SK-N-SH treated with all-trans-retinoic acid at 6 μM for 48 hours (cell line): ENCODE data around the gene HERC6.

Experiments
- ATAC-seq: fragments of 200-7000 bp; cut with Tn5 transposase; 3 replicates; pipeline ENCODE4 v1.9.1; 2020; ENCODE audit warnings: mild to moderate bottlenecking, moderate library complexity
- ARNTL ChIP-seq: fragments of 450-650 bp; formaldehyde crosslinking; IDR thresholded peaks from 2 replicates; pipeline ENCODE4 v1.5.0; 2020; ENCODE audit warnings: low read depth, mild to moderate bottlenecking, moderate library complexity, borderline replicate concordance
- BACH2 ChIP-seq: fragments of 250-450 bp; sonication (Bioruptor Pico); IDR thresholded peaks from 2 replicates; pipeline ENCODE4 v1.9.0; 2021; ENCODE audit warnings: mild to moderate bottlenecking, borderline replicate concordance
- CSDC2 ChIP-seq: fragments of 250-450 bp; sonication (Bioruptor Pico); IDR thresholded peaks from 2 replicates; pipeline ENCODE4 v1.5.0; 2020; ENCODE audit warnings: mild to moderate bottlenecking, moderate library complexity
- ESRRG ChIP-seq: fragments of 250-450 bp; sonication (Bioruptor Pico); IDR thresholded peaks from 2 replicates; pipeline ENCODE4 v1.6.1; 2021; ENCODE audit warnings: mild to moderate bottlenecking
- GLIS3 ChIP-seq: fragments of 250-450 bp; sonication (Bioruptor Pico); IDR thresholded peaks from 2 replicates; pipeline ENCODE4 v1.5.0; 2020; ENCODE audit warnings: mild to moderate bottlenecking, moderate library complexity
- OSR1 ChIP-seq: fragments of 250-450 bp; sonication (Bioruptor Pico); IDR thresholded peaks from 2 replicates; pipeline ENCODE4 v1.8.0; 2022; ENCODE audit warnings: moderate library complexity, mild to moderate bottlenecking, inconsistent platforms
- SNAI2 ChIP-seq: fragments of 250-450 bp; sonication (Bioruptor Pico); IDR thresholded peaks from 2 replicates; pipeline ENCODE4 v1.5.0; 2020; ENCODE audit warnings: mild to moderate bottlenecking, moderate library complexity
- TCF4 ChIP-seq: fragments of 250-450 bp; sonication (Bioruptor Pico); IDR thresholded peaks from 2 replicates; pipeline ENCODE4 v1.8.0; 2021; ENCODE audit warnings: mild to moderate bottlenecking, moderate library complexity, borderline replicate concordance
- TOX ChIP-seq: fragments of 250-450 bp; sonication (Bioruptor Pico); IDR thresholded peaks from 2 replicates; pipeline ENCODE4 v1.8.0; 2021; ENCODE audit warnings: mild to moderate bottlenecking, moderate library complexity, borderline replicate concordance
- ZC3H10 ChIP-seq: fragments of 250-450 bp; sonication (Bioruptor Pico); IDR thresholded peaks from 2 replicates; pipeline ENCODE4 v1.5.1; 2021; ENCODE audit warnings: mild to moderate bottlenecking, moderate library complexity
- ZFP3 ChIP-seq: fragments of 250-450 bp; sonication (Bioruptor Pico); IDR thresholded peaks from 2 replicates; pipeline ENCODE4 v1.5.0; 2020; ENCODE audit warnings: mild to moderate bottlenecking, moderate library complexity
- ZFP30 ChIP-seq: fragments of 450-650 bp; formaldehyde crosslinking; IDR thresholded peaks from 2 replicates; pipeline ENCODE4 v1.5.0; 2022; ENCODE audit warnings: mild to moderate bottlenecking, moderate library complexity
- ZNF565 ChIP-seq: fragments of 450-650 bp; formaldehyde crosslinking; conservative IDR thresholded peaks from 2 replicates; pipeline ENCODE4 v1.5.0; 2020; ENCODE audit warnings: low read depth, mild to moderate bottlenecking, moderate library complexity
- ZNF70 ChIP-seq: fragments of 450-650 bp; formaldehyde crosslinking; IDR thresholded peaks from 2 replicates; pipeline ENCODE4 v1.5.0; 2020; ENCODE audit warnings: mild to moderate bottlenecking, moderate library complexity
- ZNF8 ChIP-seq: fragments of 450-650 bp; formaldehyde crosslinking; IDR thresholded peaks from 2 replicates; pipeline ENCODE4 v1.5.0; 2020; ENCODE audit warnings: mild to moderate bottlenecking, moderate library complexity
- TF ChIP-seq, protein P1 (sequence below): fragments of 250-450 bp; sonication (Bioruptor Pico); IDR thresholded peaks from 2 replicates; pipeline ENCODE4 v1.5.1; 2021; ENCODE audit warnings: mild to moderate bottlenecking, moderate library complexity
- TF ChIP-seq, protein P2 (sequence below): fragments of 250-450 bp; sonication (Bioruptor Pico); IDR thresholded peaks from 2 replicates; pipeline ENCODE4 v1.8.0; 2021; ENCODE audit warnings: low read depth, mild to moderate bottlenecking, moderate library complexity, borderline replicate concordance
- TF ChIP-seq, protein P3 (sequence below): fragments of 250-450 bp; sonication (Bioruptor Pico); IDR thresholded peaks from 2 replicates; pipeline ENCODE4 v1.5.1; 2020; ENCODE audit warnings: low read depth, mild to moderate bottlenecking, moderate library complexity
- TF ChIP-seq, protein P4 (sequence below): fragments of 250-450 bp; sonication (Bioruptor Pico); IDR thresholded peaks from 2 replicates; pipeline ENCODE4 v1.5.0; 2020; ENCODE audit warnings: mild to moderate bottlenecking, moderate library complexity
- TF ChIP-seq, protein P5 (sequence below): fragments of 250-450 bp; sonication (Bioruptor Pico); IDR thresholded peaks from 2 replicates; pipeline ENCODE4 v1.8.0; 2020; ENCODE audit warnings: mild to moderate bottlenecking, moderate library complexity, borderline replicate concordance

HERC6 gene

DNA sequence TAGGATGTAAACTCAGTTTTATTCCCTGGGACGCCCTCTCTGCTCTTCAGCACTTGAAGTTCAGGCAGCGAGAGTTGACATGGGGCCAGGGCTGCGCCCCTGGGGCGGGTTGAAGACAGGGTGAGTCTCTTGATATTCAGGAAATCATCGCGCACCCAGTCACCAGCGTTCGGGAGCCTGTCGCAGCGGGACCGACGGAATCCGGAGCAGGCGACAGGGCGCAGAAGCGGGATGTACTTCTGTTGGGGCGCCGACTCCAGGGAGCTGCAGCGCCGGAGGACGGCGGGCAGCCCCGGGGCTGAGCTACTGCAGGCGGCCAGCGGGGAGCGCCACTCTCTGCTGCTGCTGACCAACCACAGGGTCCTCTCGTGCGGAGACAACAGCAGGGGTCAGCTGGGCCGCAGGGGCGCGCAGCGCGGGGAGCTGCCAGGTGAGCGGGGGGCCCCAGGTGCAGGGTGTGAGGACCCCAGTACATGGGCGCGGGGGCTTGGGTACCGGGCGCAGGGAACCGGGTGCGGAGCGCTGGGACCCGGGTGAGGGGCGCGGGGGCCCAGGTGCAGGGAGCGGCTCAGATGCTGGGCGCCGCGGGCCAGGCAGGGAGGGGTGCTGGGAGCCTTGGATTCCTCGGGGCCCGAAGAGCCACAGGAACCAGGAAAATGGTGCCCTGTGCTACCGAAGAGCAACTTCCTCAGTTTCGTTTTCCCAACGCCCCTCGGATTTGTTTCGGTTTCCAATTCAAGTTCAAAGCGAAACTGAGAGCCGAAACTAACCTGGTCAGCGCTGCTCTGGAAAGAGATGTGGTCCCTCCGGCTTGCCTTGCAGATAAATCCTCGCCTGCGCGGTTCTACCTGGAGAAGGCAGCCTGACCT is at the start of gene HERC6:
HERC6 (plus strand) TSS at position 162 of the 869 bp plus-strand sequence; CDS start at position 232, 70 bp downstream.
- peak; percentile 99 for ATAC-seq
- 0 out of 2 replicates have a peak, but pooled peaks have one; percentile 25 for TF ChIP-seq ZFP3 (CRISPR knock-in tag)
- TF ChIP-seq ZNF565 (CRISPR knock-in tag), result no peak

DNA sequence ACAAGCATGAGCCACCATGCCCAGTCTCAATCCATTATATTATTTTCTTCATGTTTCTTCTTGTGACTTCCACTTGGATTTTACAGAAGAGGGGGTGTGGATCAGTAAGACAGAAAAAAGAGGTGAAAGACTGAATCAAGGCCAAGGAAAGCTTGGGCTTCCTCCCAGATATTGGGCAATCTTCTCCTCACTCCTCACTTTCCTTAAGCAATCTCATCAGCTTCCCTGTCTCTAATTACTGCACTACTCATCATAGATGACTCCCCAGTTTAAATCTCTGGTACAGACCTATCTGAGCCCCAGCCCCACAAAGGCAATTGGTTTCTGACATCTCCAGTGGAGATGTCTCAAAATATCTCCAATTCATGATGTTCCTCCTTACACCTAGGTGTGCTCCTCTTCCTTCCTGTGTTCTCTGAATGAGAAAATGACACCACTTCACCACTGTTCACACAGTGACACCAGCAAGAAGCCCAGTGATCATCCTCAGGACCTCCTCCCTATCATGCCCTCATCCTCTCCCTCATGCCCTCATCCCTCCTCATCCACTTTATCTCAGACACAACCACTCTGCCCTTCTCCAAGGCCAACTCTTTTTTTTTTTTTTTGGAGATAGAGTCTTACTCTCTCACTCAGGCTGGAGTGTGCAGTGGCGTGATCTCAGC is 44.8 kb upstream of the HERC6 start:
- no peak for ATAC-seq
- TF ChIP-seq TCF4, result no peak
- no peak for TF ChIP-seq ZNF8
- TF ChIP-seq GLIS3 (CRISPR knock-in tag), result no peak
- TF ChIP-seq, protein P1, sequence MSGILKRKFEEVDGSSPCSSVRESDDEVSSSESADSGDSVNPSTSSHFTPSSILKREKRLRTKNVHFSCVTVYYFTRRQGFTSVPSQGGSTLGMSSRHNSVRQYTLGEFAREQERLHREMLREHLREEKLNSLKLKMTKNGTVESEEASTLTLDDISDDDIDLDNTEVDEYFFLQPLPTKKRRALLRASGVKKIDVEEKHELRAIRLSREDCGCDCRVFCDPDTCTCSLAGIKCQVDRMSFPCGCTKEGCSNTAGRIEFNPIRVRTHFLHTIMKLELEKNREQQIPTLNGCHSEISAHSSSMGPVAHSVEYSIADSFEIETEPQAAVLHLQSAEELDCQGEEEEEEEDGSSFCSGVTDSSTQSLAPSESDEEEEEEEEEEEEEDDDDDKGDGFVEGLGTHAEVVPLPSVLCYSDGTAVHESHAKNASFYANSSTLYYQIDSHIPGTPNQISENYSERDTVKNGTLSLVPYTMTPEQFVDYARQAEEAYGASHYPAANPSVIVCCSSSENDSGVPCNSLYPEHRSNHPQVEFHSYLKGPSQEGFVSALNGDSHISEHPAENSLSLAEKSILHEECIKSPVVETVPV, result no peak
- TF ChIP-seq ZFP30 (CRISPR knock-in tag), result no peak
- TF ChIP-seq, protein P2, sequence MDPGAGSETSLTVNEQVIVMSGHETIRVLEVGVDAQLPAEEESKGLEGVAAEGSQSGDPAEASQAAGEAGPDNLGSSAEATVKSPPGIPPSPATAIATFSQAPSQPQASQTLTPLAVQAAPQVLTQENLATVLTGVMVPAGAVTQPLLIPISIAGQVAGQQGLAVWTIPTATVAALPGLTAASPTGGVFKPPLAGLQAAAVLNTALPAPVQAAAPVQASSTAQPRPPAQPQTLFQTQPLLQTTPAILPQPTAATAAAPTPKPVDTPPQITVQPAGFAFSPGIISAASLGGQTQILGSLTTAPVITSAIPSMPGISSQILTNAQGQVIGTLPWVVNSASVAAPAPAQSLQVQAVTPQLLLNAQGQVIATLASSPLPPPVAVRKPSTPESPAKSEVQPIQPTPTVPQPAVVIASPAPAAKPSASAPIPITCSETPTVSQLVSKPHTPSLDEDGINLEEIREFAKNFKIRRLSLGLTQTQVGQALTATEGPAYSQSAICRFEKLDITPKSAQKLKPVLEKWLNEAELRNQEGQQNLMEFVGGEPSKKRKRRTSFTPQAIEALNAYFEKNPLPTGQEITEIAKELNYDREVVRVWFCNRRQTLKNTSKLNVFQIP (CRISPR knock-in tag), result no peak
- TF ChIP-seq, protein P3, sequence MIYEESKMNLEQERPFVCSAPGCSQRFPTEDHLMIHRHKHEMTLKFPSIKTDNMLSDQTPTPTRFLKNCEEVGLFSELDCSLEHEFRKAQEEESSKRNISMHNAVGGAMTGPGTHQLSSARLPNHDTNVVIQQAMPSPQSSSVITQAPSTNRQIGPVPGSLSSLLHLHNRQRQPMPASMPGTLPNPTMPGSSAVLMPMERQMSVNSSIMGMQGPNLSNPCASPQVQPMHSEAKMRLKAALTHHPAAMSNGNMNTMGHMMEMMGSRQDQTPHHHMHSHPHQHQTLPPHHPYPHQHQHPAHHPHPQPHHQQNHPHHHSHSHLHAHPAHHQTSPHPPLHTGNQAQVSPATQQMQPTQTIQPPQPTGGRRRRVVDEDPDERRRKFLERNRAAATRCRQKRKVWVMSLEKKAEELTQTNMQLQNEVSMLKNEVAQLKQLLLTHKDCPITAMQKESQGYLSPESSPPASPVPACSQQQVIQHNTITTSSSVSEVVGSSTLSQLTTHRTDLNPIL (CRISPR knock-in tag), result no peak
- no peak for TF ChIP-seq ZNF70 (CRISPR knock-in tag)
- no peak for TF ChIP-seq ESRRG (CRISPR knock-in tag)
- no peak for TF ChIP-seq ZC3H10 (CRISPR knock-in tag)
- TF ChIP-seq TOX (CRISPR knock-in tag), result no peak
- TF ChIP-seq ZFP3 (CRISPR knock-in tag), result no peak
- TF ChIP-seq, protein P4, sequence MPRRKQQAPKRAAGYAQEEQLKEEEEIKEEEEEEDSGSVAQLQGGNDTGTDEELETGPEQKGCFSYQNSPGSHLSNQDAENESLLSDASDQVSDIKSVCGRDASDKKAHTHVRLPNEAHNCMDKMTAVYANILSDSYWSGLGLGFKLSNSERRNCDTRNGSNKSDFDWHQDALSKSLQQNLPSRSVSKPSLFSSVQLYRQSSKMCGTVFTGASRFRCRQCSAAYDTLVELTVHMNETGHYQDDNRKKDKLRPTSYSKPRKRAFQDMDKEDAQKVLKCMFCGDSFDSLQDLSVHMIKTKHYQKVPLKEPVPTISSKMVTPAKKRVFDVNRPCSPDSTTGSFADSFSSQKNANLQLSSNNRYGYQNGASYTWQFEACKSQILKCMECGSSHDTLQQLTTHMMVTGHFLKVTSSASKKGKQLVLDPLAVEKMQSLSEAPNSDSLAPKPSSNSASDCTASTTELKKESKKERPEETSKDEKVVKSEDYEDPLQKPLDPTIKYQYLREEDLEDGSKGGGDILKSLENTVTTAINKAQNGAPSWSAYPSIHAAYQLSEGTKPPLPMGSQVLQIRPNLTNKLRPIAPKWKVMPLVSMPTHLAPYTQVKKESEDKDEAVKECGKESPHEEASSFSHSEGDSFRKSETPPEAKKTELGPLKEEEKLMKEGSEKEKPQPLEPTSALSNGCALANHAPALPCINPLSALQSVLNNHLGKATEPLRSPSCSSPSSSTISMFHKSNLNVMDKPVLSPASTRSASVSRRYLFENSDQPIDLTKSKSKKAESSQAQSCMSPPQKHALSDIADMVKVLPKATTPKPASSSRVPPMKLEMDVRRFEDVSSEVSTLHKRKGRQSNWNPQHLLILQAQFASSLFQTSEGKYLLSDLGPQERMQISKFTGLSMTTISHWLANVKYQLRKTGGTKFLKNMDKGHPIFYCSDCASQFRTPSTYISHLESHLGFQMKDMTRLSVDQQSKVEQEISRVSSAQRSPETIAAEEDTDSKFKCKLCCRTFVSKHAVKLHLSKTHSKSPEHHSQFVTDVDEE (CRISPR knock-in tag), result no peak
- TF ChIP-seq SNAI2 (CRISPR knock-in tag), result no peak
- no peak for TF ChIP-seq CSDC2 (CRISPR knock-in tag)
- no peak for TF ChIP-seq BACH2 (CRISPR knock-in tag)
- TF ChIP-seq, protein P5, sequence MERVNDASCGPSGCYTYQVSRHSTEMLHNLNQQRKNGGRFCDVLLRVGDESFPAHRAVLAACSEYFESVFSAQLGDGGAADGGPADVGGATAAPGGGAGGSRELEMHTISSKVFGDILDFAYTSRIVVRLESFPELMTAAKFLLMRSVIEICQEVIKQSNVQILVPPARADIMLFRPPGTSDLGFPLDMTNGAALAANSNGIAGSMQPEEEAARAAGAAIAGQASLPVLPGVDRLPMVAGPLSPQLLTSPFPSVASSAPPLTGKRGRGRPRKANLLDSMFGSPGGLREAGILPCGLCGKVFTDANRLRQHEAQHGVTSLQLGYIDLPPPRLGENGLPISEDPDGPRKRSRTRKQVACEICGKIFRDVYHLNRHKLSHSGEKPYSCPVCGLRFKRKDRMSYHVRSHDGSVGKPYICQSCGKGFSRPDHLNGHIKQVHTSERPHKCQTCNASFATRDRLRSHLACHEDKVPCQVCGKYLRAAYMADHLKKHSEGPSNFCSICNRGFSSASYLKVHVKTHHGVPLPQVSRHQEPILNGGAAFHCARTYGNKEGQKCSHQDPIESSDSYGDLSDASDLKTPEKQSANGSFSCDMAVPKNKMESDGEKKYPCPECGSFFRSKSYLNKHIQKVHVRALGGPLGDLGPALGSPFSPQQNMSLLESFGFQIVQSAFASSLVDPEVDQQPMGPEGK (CRISPR knock-in tag), result no peak
- no peak for TF ChIP-seq OSR1 (CRISPR knock-in tag)

DNA sequence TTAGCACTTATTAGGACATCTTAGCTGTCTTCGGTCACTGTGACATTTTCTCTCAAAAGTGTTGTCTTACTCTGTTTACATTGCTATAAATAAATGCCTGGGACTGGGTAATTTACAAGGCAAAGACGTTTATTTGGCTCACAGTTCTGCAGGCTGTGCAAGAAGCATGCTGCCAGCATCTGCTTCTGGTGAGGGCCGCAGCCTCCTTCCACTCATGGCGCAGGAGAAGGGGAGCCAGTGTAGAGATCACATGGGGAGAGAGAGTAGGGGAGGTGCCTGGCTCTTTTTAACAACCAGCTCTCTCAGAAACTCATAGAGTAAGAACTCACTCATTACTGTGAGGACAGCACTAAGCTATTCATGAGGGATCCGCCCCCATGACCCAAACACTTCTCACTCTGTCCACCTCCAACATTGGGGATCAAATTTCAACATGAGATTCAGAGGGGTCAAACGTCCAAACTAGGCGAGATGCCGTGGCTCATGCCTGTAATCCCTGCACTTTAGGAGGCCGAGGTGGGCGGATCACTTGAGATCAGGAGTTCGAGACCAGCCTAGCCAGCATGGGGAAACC is 43.5 kb upstream of the HERC6 start:
- ATAC-seq, result no peak; the same call in 2 of the 3 replicates
- TF ChIP-seq, protein P5 (CRISPR knock-in tag), result no peak
- TF ChIP-seq ZNF565 (CRISPR knock-in tag) (no peak), ZFP3 (CRISPR knock-in tag) (no peak), ZC3H10 (CRISPR knock-in tag) (no peak), ZNF70 (CRISPR knock-in tag) (no peak), TCF4 (no peak), ARNTL (CRISPR knock-in tag) (no peak), SNAI2 (CRISPR knock-in tag) (no peak), ZNF8 (no peak), GLIS3 (CRISPR knock-in tag) (no peak)
- TF ChIP-seq, protein P2 (CRISPR knock-in tag), result no peak
